K562 (cell line): ENCODE data around the gene SLC25A14. TPM values are rescaled to one million over a fixed set of nuclear protein-coding genes. Genes with fewer than 3 reads are reported as not detected.

ENCODE experiments used
- BRCA1 ChIP-seq, 2 experiments: fragments of 450-650 bp in 1 of 2; sonication (generic) in 1 of 2; formaldehyde crosslinking in 1 of 2; IDR thresholded peaks; 2 replicates each; pipeline versions ENCODE4 v1.5.0 to v1.6.1; 2017 to 2020; ENCODE audit warnings: mild to moderate bottlenecking in 1 of 2, missing genetic modification reagents in 1 of 2
- ELF1 ChIP-seq: fragments of 200-800 bp; sonication (Bioruptor generic); IDR thresholded peaks from 2 replicates; pipeline ENCODE4 v1.6.1; 2016; ENCODE audit warnings: missing genetic modification characterization, missing compliant biosample characterization
- GATAD2B ChIP-seq: fragments of 450-650 bp; IDR thresholded peaks from 2 replicates; pipeline ENCODE4 v1.6.1; 2017; ENCODE audit warnings: mild to moderate bottlenecking, borderline replicate concordance
- IFI16 ChIP-seq: fragments of 250-450 bp; sonication (Bioruptor Pico); IDR thresholded peaks from 2 replicates; pipeline ENCODE4 v2.1.2; 2022; ENCODE audit warnings: mild to moderate bottlenecking, inconsistent platforms
- MBD2 ChIP-seq: sonication (generic); IDR thresholded peaks from 2 replicates; pipeline ENCODE4 v1.6.1; 2016; ENCODE audit warnings: low read depth, borderline replicate concordance
- MTA1 ChIP-seq: fragments of 450-650 bp; IDR thresholded peaks from 2 replicates; pipeline ENCODE4 v1.6.1; 2017; ENCODE audit warnings: borderline replicate concordance
- MXI1 ChIP-seq: IDR thresholded peaks from 2 replicates; pipeline ENCODE4 v1.6.1; 2011; ENCODE audit warnings: low read depth, mild to moderate bottlenecking, improper control_type of control experiment, low read length
- PHF20 ChIP-seq: fragments of 450-650 bp; IDR thresholded peaks from 2 replicates; pipeline ENCODE4 v1.6.1; 2018; ENCODE audit not compliant: partially characterized antibody
- POLR2A ChIP-seq: fragments of 450-650 bp; conservative IDR thresholded peaks from 2 replicates; pipeline ENCODE4 v1.6.1; 2016
- RFX1 ChIP-seq: fragments of 450-650 bp; IDR thresholded peaks from 2 replicates; pipeline ENCODE4 v1.6.1; 2016; ENCODE audit warnings: mild to moderate bottlenecking, moderate library complexity
- SMARCC2 ChIP-seq: fragments of 450-650 bp; IDR thresholded peaks from 2 replicates; pipeline ENCODE4 v1.6.1; 2017; ENCODE audit warnings: antibody characterized with exemption, moderate library complexity, mild to moderate bottlenecking, low read depth
- SNRNP70 ChIP-seq: fragments of 200-400 bp; formaldehyde crosslinking; optimal IDR thresholded peaks from 2 replicates; pipeline ENCODE3; 2017; ENCODE audit warnings: low read depth, low read length
- SOX6 ChIP-seq: fragments of 450-650 bp; IDR thresholded peaks from 2 replicates; pipeline ENCODE4 v1.6.1; 2014; ENCODE audit warnings: mild to moderate bottlenecking
- TBL1XR1 ChIP-seq, 2 experiments: IDR thresholded peaks; 2 replicates each; pipeline ENCODE4 v1.6.1; 2012; ENCODE audit warnings: improper control_type of control experiment in 2 of 2, low read length in 2 of 2, mild to moderate bottlenecking in 1 of 2
- ZNF212 ChIP-seq: fragments of 450-650 bp; formaldehyde crosslinking; IDR thresholded peaks from 2 replicates; pipeline ENCODE4 v1.4.0; 2020; ENCODE audit warnings: mild to moderate bottlenecking
- polyA plus RNA-seq, 8 experiments: library from polyadenylated mRNA; depleted of rRNA in 4 of 8; stranded (reverse) in 5 of 8; unstranded in 3 of 8; fragments of >200 nt; fragmentation: Nextera tagmentation in 2 of 8; fragmentation: Illumina TruSeq in 1 of 8; extraction: Ambion mirVana in 2 of 8; extraction: Trizol in 1 of 8; gene quantifications; 2 replicates each; pipeline versions ENCODE4 v1.2.1 to v1.2.3, GENCODE V29; 2011 to 2014; ENCODE audit warnings: inconsistent platforms in 1 of 8, missing spikeins in 1 of 8
- total RNA-seq, 7 experiments: library from RNA; depleted of rRNA in 6 of 7; stranded (reverse); fragments of >200 nt in 6 of 7; fragmentation: Illumina TruSeq in 2 of 7; extraction: Trizol in 2 of 7; gene quantifications; 2 replicates each; pipeline versions ENCODE4 v1.2.1 to v1.2.3, GENCODE V29; 2011 to 2021; ENCODE audit warnings: low replicate concordance in 1 of 7
- TF ChIP-seq, protein P1 (sequence below): fragments of 450-650 bp; formaldehyde crosslinking; IDR thresholded peaks from 2 replicates; pipeline ENCODE4 v1.4.0; 2020; ENCODE audit warnings: mild to moderate bottlenecking, moderate library complexity
- TF ChIP-seq, protein P2 (sequence below): fragments of 150-350 bp; conservative IDR thresholded peaks from 2 replicates; pipeline ENCODE4 v1.6.1; 2014; ENCODE audit warnings: low read length
- TF ChIP-seq, protein P3 (sequence below): fragments of 450-650 bp; IDR thresholded peaks from 2 replicates; pipeline ENCODE4 v1.6.1; 2014; ENCODE audit warnings: low read depth, mild to moderate bottlenecking, moderate library complexity, borderline replicate concordance
- TF ChIP-seq, protein P4 (sequence below): conservative IDR thresholded peaks from 2 replicates; pipeline ENCODE4 v1.6.1; 2011; ENCODE audit warnings: low read depth, mild to moderate bottlenecking, low read length; ENCODE audit not compliant: control insufficient read depth
- TF ChIP-seq, protein P5 (sequence below): fragments of 250-450 bp; sonication (Bioruptor Pico); IDR thresholded peaks from 2 replicates; pipeline ENCODE4 v1.8.0; 2022; ENCODE audit warnings: inconsistent platforms

Gene SLC25A14
- total and polyA plus RNA-seq, 9 of the 15 experiments (the other 6 are each of a cell fraction or from before 2014, with no cell fraction given): 9.5 to 33.3 (median 15.8) TPM

DNA sequence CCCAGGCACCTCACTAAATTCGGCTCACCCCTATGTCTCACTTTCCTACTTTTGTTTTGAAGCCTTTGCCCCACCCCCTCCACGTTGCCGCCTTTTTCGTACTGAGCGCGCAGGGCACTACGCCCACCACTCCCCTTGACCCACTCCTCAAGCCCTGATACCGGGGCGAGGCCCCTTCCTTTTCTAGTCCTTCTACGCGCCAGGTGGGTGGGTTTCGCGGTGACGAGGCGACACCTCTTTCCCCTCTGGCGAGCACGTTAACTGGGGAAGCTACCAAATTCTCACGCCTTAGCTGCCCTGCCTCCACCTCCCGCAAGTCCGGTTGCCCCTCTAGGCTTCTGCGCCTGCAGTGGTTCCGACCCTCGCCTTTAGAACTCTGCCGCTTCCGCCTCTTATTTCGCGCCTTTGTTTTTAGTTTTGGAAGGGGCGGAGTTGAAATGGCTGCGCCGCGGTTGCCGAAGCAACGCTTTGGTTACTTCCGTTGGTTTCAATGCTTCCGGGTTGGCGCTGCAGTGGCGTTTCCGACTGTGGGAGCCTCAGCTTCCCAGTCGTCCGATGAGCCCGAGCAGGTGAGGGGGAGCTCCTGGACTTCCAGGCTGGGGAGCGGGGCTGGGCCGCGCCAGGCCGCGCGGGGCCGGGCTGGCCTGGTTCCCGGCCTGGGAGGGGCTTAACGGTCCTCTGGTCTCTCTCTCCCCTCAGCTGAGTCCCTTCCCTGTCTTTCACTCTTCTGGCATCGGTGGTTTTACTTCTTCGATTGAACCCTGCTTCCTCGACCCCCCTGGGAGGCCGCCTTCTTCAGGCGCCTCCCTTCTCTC lies at the start of gene SLC25A14 (continued):
- TF ChIP-seq, protein P1, sequence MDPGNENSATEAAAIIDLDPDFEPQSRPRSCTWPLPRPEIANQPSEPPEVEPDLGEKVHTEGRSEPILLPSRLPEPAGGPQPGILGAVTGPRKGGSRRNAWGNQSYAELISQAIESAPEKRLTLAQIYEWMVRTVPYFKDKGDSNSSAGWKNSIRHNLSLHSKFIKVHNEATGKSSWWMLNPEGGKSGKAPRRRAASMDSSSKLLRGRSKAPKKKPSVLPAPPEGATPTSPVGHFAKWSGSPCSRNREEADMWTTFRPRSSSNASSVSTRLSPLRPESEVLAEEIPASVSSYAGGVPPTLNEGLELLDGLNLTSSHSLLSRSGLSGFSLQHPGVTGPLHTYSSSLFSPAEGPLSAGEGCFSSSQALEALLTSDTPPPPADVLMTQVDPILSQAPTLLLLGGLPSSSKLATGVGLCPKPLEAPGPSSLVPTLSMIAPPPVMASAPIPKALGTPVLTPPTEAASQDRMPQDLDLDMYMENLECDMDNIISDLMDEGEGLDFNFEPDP (CRISPR knock-in tag): no peak
- TF ChIP-seq, protein P2, sequence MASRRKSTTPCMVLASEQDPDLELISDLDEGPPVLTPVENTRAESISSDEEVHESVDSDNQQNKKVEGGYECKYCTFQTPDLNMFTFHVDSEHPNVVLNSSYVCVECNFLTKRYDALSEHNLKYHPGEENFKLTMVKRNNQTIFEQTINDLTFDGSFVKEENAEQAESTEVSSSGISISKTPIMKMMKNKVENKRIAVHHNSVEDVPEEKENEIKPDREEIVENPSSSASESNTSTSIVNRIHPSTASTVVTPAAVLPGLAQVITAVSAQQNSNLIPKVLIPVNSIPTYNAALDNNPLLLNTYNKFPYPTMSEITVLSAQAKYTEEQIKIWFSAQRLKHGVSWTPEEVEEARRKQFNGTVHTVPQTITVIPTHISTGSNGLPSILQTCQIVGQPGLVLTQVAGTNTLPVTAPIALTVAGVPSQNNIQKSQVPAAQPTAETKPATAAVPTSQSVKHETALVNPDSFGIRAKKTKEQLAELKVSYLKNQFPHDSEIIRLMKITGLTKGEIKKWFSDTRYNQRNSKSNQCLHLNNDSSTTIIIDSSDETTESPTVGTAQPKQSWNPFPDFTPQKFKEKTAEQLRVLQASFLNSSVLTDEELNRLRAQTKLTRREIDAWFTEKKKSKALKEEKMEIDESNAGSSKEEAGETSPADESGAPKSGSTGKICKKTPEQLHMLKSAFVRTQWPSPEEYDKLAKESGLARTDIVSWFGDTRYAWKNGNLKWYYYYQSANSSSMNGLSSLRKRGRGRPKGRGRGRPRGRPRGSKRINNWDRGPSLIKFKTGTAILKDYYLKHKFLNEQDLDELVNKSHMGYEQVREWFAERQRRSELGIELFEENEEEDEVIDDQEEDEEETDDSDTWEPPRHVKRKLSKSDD: no peak
- TF ChIP-seq IFI16 (CRISPR knock-in tag): no peak
- no peak for TF ChIP-seq MTA1
- peak; percentile 81 for TF ChIP-seq PHF20
- peak; percentile 41; the same call in 1 of the 2 replicates for TF ChIP-seq MBD2
- TF ChIP-seq, protein P3, sequence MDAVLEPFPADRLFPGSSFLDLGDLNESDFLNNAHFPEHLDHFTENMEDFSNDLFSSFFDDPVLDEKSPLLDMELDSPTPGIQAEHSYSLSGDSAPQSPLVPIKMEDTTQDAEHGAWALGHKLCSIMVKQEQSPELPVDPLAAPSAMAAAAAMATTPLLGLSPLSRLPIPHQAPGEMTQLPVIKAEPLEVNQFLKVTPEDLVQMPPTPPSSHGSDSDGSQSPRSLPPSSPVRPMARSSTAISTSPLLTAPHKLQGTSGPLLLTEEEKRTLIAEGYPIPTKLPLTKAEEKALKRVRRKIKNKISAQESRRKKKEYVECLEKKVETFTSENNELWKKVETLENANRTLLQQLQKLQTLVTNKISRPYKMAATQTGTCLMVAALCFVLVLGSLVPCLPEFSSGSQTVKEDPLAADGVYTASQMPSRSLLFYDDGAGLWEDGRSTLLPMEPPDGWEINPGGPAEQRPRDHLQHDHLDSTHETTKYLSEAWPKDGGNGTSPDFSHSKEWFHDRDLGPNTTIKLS: peak; percentile 44; the same call in 1 of the 2 replicates
- TF ChIP-seq, protein P4, sequence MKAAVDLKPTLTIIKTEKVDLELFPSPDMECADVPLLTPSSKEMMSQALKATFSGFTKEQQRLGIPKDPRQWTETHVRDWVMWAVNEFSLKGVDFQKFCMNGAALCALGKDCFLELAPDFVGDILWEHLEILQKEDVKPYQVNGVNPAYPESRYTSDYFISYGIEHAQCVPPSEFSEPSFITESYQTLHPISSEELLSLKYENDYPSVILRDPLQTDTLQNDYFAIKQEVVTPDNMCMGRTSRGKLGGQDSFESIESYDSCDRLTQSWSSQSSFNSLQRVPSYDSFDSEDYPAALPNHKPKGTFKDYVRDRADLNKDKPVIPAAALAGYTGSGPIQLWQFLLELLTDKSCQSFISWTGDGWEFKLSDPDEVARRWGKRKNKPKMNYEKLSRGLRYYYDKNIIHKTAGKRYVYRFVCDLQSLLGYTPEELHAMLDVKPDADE: peak; percentile 63; the same call in 1 of the 2 replicates
- TF ChIP-seq SMARCC2: no peak
- peak; percentile 36; the same call in 1 of the 2 replicates for TF ChIP-seq GATAD2B
- no peak for TF ChIP-seq BRCA1 (IDR thresholded peaks at IDR 0.05)
- no peak for TF ChIP-seq BRCA1 (CRISPR knock-in tag; IDR thresholded peaks at IDR 0.05)
- peak; percentile 90 for TF ChIP-seq MXI1
- no peak for TF ChIP-seq SNRNP70
- TF ChIP-seq ZNF212 (CRISPR knock-in tag): no peak
- TF ChIP-seq, protein P5, sequence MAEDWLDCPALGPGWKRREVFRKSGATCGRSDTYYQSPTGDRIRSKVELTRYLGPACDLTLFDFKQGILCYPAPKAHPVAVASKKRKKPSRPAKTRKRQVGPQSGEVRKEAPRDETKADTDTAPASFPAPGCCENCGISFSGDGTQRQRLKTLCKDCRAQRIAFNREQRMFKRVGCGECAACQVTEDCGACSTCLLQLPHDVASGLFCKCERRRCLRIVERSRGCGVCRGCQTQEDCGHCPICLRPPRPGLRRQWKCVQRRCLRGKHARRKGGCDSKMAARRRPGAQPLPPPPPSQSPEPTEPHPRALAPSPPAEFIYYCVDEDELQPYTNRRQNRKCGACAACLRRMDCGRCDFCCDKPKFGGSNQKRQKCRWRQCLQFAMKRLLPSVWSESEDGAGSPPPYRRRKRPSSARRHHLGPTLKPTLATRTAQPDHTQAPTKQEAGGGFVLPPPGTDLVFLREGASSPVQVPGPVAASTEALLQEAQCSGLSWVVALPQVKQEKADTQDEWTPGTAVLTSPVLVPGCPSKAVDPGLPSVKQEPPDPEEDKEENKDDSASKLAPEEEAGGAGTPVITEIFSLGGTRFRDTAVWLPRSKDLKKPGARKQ (CRISPR knock-in tag): no peak
- no peak for TF ChIP-seq TBL1XR1 (IDR thresholded peaks at IDR 0.05; ENCODE audit: low read length in 2 of 2)
- peak; percentile 84 for TF ChIP-seq POLR2A
- peak; percentile 96 for TF ChIP-seq RFX1
- peak; percentile 95 for TF ChIP-seq ELF1 (tag)
- TF ChIP-seq SOX6: no peak
